ENCODE measurements around the gene CHD5. TPM values are rescaled to one million over a fixed set of nuclear protein-coding genes. Genes with fewer than 3 reads are reported as not detected.

CHD5 gene
- polyA plus RNA-seq, 1 donor (not counting 4 experiments of a cell fraction or from before 2014, with no cell fraction given) = 0.07 TPM

GRCh38 chr1:6145396-6145750 lies 34.7 kb downstream of the CHD5 start:
- Histone ChIP-seq H3K9me3 (ENCODE audit: control insufficient read depth, low read depth, low read length) (peaks cover 3% of the 10 kb centered on the region), H3K4me3 (ENCODE audit: control insufficient read depth in 2 of 3, extremely low read depth in 1 of 3, insufficient read depth in 2 of 3, low read depth in 1 of 3, low read length in 3 of 3) (no peak overlapping the region), H3K4me1 (ENCODE audit: control insufficient read depth, extremely low read depth, insufficient read depth, low read length) (peaks cover 3% of the 10 kb centered on the region), H4K20me1 (ENCODE audit: control insufficient read depth, extremely low read depth, insufficient read depth, low read length) (no peaks in the 10 kb centered on the region), H3K79me2 (ENCODE audit: control insufficient read depth, insufficient read depth, low read length) (no peaks in the 10 kb centered on the region), H3K9ac (ENCODE audit: control insufficient read depth, extremely low read depth, insufficient read depth, low read length) (no peak overlapping the region), H3K27ac (ENCODE audit: control insufficient read depth, insufficient read depth, low read length) (no peak overlapping the region), H2AFZ (ENCODE audit: control insufficient read depth, low read length) (no peak overlapping the region), H3K36me3 (ENCODE audit: control insufficient read depth in 2 of 2, extremely low read depth in 1 of 2, insufficient read depth in 2 of 2, low read length in 2 of 2) (no peaks in the 10 kb centered on the region), H3K27me3 (ENCODE audit: control insufficient read depth, extremely low read depth, insufficient read depth, low read length) (peaks cover 13% of the 10 kb centered on the region), H3K9me1 (ENCODE audit: control insufficient read depth, extremely low read depth, insufficient read depth, low read length) (no peaks in the 10 kb centered on the region), H3K4me2 (ENCODE audit: control insufficient read depth, extremely low read depth, insufficient read depth, low read depth, low read length) (no peak overlapping the region)
- dilution Hi-C loops (cut with MboI; ENCODE audit: extremely low pct_ligation_motif_present, low sequenced_read_pairs) = no loop called here
- DNase-seq (ENCODE audit: low read depth, low spot score) (no peak), FAIRE-seq (no peak)
- TF ChIP-seq CTCF (optimal IDR thresholded peaks at IDR 0.05 in 1 of 3, IDR thresholded peaks at IDR 0.05 in 1 of 3, conservative IDR thresholded peaks at IDR 0.05 in 1 of 3; ENCODE audit: extremely low read depth in 1 of 3, insufficient read depth in 2 of 3, low read length in 3 of 3) (no peak), EZH2 (IDR thresholded peaks at IDR 0.05; ENCODE audit: low read length) (no peak)

- FAIRE-seq = no peak
Observed at GRCh38 chr1:6144647-6145395, 35.3 kb downstream of the CHD5 start.

More at GRCh38 chr1:6144647-6145395, 35.3 kb downstream of the CHD5 start:
- peaks cover 12% of the 10 kb centered on the region for H3K27me3 ChIP-seq (ENCODE audit: control insufficient read depth, extremely low read depth, insufficient read depth, low read length)
- no peak overlapping the region for H3K4me2 ChIP-seq (ENCODE audit: control insufficient read depth, extremely low read depth, insufficient read depth, low read depth, low read length)
- no peak overlapping the region for H3K9ac ChIP-seq (ENCODE audit: control insufficient read depth, extremely low read depth, insufficient read depth, low read length)
- no peaks in the 10 kb centered on the region for H3K9me3 ChIP-seq (ENCODE audit: control insufficient read depth, low read depth, low read length)
- no peaks in the 10 kb centered on the region for H3K9me1 ChIP-seq (ENCODE audit: control insufficient read depth, extremely low read depth, insufficient read depth, low read length)
- no peak overlapping the region for H3K27ac ChIP-seq (ENCODE audit: control insufficient read depth, insufficient read depth, low read length)
- no peaks in the 10 kb centered on the region for H4K20me1 ChIP-seq (ENCODE audit: control insufficient read depth, extremely low read depth, insufficient read depth, low read length)
- no peak overlapping the region for H2AFZ ChIP-seq (ENCODE audit: control insufficient read depth, low read length)
- no peaks in the 10 kb centered on the region for H3K79me2 ChIP-seq (ENCODE audit: control insufficient read depth, insufficient read depth, low read length)
- peaks cover 3% of the 10 kb centered on the region for H3K4me1 ChIP-seq (ENCODE audit: control insufficient read depth, extremely low read depth, insufficient read depth, low read length)
- TF ChIP-seq CTCF (optimal IDR thresholded peaks at IDR 0.05 in 1 of 3, IDR thresholded peaks at IDR 0.05 in 1 of 3, conservative IDR thresholded peaks at IDR 0.05 in 1 of 3; ENCODE audit: extremely low read depth in 1 of 3, insufficient read depth in 2 of 3, low read length in 3 of 3) (no peak), EZH2 (IDR thresholded peaks at IDR 0.05; ENCODE audit: low read length) (no peak)
- no peak for DNase-seq (ENCODE audit: low read depth, low spot score)
- H3K36me3 ChIP-seq (ENCODE audit: control insufficient read depth in 2 of 2, extremely low read depth in 1 of 2, insufficient read depth in 2 of 2, low read length in 2 of 2) = no peaks in the 10 kb centered on the region
- H3K4me3 ChIP-seq (ENCODE audit: control insufficient read depth in 2 of 3, extremely low read depth in 1 of 3, insufficient read depth in 2 of 3, low read depth in 1 of 3, low read length in 3 of 3) = no peak overlapping the region
- dilution Hi-C loops (cut with MboI; ENCODE audit: extremely low pct_ligation_motif_present, low sequenced_read_pairs) = no loop called here

Data from keratinocyte (primary cell).